ENCODE results near the gene AFF4. TPM values are rescaled to one million over a fixed set of nuclear protein-coding genes. Genes with fewer than 3 reads are reported as not detected.
A peak's percentile ranks its signal among the peaks of the same experiment; 100 is the strongest.
"Not testable (repeated sequence)": the region's sequence is repeated elsewhere in the genome, so short reads cannot be mapped to it uniquely, and the experiment has no call there.

AFF4 gene, protein sequence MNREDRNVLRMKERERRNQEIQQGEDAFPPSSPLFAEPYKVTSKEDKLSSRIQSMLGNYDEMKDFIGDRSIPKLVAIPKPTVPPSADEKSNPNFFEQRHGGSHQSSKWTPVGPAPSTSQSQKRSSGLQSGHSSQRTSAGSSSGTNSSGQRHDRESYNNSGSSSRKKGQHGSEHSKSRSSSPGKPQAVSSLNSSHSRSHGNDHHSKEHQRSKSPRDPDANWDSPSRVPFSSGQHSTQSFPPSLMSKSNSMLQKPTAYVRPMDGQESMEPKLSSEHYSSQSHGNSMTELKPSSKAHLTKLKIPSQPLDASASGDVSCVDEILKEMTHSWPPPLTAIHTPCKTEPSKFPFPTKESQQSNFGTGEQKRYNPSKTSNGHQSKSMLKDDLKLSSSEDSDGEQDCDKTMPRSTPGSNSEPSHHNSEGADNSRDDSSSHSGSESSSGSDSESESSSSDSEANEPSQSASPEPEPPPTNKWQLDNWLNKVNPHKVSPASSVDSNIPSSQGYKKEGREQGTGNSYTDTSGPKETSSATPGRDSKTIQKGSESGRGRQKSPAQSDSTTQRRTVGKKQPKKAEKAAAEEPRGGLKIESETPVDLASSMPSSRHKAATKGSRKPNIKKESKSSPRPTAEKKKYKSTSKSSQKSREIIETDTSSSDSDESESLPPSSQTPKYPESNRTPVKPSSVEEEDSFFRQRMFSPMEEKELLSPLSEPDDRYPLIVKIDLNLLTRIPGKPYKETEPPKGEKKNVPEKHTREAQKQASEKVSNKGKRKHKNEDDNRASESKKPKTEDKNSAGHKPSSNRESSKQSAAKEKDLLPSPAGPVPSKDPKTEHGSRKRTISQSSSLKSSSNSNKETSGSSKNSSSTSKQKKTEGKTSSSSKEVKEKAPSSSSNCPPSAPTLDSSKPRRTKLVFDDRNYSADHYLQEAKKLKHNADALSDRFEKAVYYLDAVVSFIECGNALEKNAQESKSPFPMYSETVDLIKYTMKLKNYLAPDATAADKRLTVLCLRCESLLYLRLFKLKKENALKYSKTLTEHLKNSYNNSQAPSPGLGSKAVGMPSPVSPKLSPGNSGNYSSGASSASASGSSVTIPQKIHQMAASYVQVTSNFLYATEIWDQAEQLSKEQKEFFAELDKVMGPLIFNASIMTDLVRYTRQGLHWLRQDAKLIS
- total RNA-seq (100 to 1,000 TPM in 1 of 2 donors, 10 to 100 TPM in 1; 66.5 to 103 TPM), polyA plus RNA-seq (10 to 100 TPM in 1 of 2 donors, 1 to 10 TPM in 1; 8.9 to 17.4 TPM)
- long read RNA-seq, donor 1, partial matches to known transcripts = 10 of 12 reads
- long read RNA-seq, donor 1, other reads (novel, unspliced or antisense) = 0 of 12 reads
- long read RNA-seq, donor 2, full-length matches to known transcripts = 1 of 8 reads
- long read RNA-seq, donor 2, partial matches to known transcripts = 7 of 8 reads
- long read RNA-seq, donor 2, other reads (novel, unspliced or antisense) = 0 of 8 reads
- long read RNA-seq, donor 3, full-length matches to known transcripts = 3 of 8 reads
- long read RNA-seq, donor 3, partial matches to known transcripts = 5 of 8 reads
- long read RNA-seq, donor 3, other reads (novel, unspliced or antisense) = 0 of 8 reads
- long read RNA-seq, donor 4, partial matches to known transcripts = 8 of 9 reads
- long read RNA-seq, donor 4, other reads (novel, unspliced or antisense) = 0 of 9 reads
- long read RNA-seq, donor 5, full-length matches to known transcripts = 5 of 24 reads
- long read RNA-seq, donor 5, partial matches to known transcripts = 19 of 24 reads
- long read RNA-seq, donor 5, other reads (novel, unspliced or antisense) = 0 of 24 reads

DNA sequence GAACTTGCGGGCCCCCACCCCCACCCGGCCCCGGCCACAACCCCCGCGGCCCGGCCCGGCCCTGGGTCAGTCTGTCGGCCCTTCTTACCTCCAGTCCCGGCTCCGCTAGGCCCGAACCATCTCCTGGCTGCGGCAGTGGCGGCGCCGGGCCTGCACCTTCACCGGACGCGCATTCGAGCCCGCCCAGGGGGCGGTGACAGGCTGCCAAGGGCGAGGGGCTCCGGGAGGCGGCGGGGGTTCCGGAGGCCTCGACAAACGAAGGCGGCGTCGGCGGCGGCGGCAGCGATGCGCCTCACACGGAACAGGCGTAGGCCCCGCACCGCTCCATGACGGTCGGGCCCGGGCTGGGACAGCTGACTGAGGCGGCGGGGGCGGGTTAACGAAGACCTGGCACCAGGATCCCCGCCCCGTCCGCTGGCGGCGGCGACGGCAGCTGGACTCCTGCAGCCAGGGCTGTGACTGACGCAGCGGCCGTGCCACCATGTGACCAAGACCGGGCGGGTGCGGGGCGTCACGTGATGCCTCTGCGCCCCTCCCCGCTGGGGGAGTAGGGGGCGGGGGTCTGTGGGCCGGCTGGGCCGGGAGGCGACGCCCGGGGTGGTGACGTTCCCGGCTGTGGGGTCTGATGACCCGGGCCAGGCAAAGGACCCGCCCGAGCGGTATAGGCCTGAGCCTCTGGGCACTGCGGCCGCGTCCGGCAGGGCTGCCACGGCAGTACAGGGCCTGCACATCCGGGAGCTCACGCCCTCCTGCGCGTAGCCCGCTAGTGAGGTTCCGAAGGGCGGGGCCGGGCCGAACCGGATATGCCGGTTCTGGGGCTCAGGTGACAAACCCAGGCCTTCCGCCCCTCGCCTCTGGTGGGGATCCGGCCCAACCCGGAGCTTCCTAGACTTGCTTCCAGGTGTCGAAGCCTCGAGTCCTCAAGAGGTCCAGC, at the start of gene AFF4:
TSS of gene AFF4 (minus strand) at position 464 of the 934 bp plus-strand sequence. CDS start 26,445 bp downstream, outside the sequence.
- DNase-seq (peak; percentile 98), ATAC-seq (ENCODE audit: insufficient read depth, low FRiP score) (peak; percentile 94)
- no peaks in the 10 kb centered on the region for H3K27me3 ChIP-seq (ENCODE audit: control insufficient read depth in 3 of 3, insufficient read depth in 3 of 3, low read length in 2 of 3)
- no peaks in the 10 kb centered on the region for H3K36me3 ChIP-seq (ENCODE audit: control insufficient read depth in 4 of 4, insufficient read depth in 4 of 4, low read length in 4 of 4)
- peaks cover 0 to 15% (median 5%) of the 10 kb centered on the region in 5 donors for H3K4me1 ChIP-seq (ENCODE audit: control insufficient read depth in 5 of 5, insufficient read depth in 5 of 5, low read length in 5 of 5)
- H3K9ac ChIP-seq (ENCODE audit: insufficient read depth in 1 of 2, low read length in 2 of 2) = peak within 1 kb of the TSS; percentile 93 to 96
- TF ChIP-seq, protein P1, sequence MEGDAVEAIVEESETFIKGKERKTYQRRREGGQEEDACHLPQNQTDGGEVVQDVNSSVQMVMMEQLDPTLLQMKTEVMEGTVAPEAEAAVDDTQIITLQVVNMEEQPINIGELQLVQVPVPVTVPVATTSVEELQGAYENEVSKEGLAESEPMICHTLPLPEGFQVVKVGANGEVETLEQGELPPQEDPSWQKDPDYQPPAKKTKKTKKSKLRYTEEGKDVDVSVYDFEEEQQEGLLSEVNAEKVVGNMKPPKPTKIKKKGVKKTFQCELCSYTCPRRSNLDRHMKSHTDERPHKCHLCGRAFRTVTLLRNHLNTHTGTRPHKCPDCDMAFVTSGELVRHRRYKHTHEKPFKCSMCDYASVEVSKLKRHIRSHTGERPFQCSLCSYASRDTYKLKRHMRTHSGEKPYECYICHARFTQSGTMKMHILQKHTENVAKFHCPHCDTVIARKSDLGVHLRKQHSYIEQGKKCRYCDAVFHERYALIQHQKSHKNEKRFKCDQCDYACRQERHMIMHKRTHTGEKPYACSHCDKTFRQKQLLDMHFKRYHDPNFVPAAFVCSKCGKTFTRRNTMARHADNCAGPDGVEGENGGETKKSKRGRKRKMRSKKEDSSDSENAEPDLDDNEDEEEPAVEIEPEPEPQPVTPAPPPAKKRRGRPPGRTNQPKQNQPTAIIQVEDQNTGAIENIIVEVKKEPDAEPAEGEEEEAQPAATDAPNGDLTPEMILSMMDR (IDR thresholded peaks at IDR 0.05; ENCODE audit: control extremely low read depth, extremely low read depth) = no peak
- peak within 1 kb of the TSS; percentile 98 to 99 for H3K27ac ChIP-seq (ENCODE audit: low read depth in 1 of 2, low read length in 1 of 2)
- no peaks in the 10 kb centered on the region for H3K9me3 ChIP-seq (ENCODE audit: control insufficient read depth in 4 of 4, insufficient read depth in 3 of 4, low read length in 3 of 4)
- WGBS, 2 donors = 0 to 1% methylated on average over 95 to 98 of the region's 98 CpGs
- H3K4me3 ChIP-seq = peak within 1 kb of the TSS; percentile 93

DNA sequence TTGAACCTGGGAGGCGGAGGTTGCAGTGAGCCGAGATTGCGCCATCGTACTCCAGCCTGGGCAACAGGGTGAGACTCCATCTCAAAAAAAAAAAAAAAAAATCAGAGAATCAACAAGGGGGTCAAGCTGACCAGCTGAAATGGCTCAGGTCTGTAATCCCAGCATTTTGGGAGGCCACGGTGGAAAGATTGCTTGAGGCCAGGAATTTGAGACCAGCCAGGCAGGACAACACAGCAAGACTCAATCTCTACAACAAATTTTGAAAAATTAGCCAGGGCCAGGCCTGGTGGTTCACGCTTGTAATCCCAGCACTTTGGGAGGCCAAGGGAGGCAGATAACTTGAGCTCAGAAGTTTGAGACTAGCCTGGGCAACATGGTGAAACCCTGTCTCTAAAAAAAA, 45.0 kb upstream of the AFF4 start:
- H3K36me3 ChIP-seq (ENCODE audit: control insufficient read depth in 4 of 4, insufficient read depth in 4 of 4, low read length in 4 of 4); H3K27me3 ChIP-seq (ENCODE audit: control insufficient read depth in 3 of 3, insufficient read depth in 3 of 3, low read length in 2 of 3); H3K9me3 ChIP-seq (ENCODE audit: control insufficient read depth in 4 of 4, insufficient read depth in 3 of 4, low read length in 3 of 4); H3K4me3 ChIP-seq; H3K9ac ChIP-seq (ENCODE audit: insufficient read depth in 1 of 2, low read length in 2 of 2); H3K27ac ChIP-seq (ENCODE audit: low read depth in 1 of 2, low read length in 1 of 2); H3K4me1 ChIP-seq (ENCODE audit: control insufficient read depth in 5 of 5, insufficient read depth in 5 of 5, low read length in 5 of 5); DNase-seq; ATAC-seq (ENCODE audit: insufficient read depth, low FRiP score): not testable (repeated sequence)
- WGBS, 2 donors = 81 to 82% methylated on average over 6 of the region's 6 CpGs

DNA sequence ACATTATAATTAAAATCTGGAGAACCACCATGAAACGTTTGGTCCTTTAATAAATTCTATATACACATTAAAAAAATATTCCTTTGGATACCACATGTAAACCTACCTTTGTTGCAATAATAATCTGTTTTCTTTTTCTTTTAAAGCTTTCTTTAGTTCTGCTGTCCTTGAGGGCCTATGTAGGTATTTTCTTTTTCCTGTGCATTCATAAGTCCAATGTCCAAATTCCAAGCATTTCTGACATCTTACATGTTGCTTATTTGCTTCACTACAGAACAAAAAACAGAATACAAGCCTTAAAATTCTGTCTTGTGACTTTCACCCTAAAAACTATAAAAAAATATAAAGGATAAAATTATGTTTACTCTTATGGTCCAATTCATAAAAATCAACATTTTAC, 43.2 kb upstream of the AFF4 start:
- TF ChIP-seq, protein P1 (IDR thresholded peaks at IDR 0.05; ENCODE audit: control extremely low read depth, extremely low read depth) = no peak
- 73 to 90% methylated on average over 1 of the region's 1 CpG for WGBS, 2 donors
- Histone ChIP-seq H3K27me3 (ENCODE audit: control insufficient read depth in 3 of 3, insufficient read depth in 3 of 3, low read length in 2 of 3) (no peaks in the 10 kb centered on the region), H3K4me3 (no peak overlapping the region), H3K9me3 (ENCODE audit: control insufficient read depth in 4 of 4, insufficient read depth in 3 of 4, low read length in 3 of 4) (no peaks in the 10 kb centered on the region), H3K4me1 (ENCODE audit: control insufficient read depth in 5 of 5, insufficient read depth in 5 of 5, low read length in 5 of 5) (no peaks in the 10 kb centered on the region), H3K27ac (ENCODE audit: low read depth in 1 of 2, low read length in 1 of 2) (no peak overlapping the region), H3K36me3 (ENCODE audit: control insufficient read depth in 4 of 4, insufficient read depth in 4 of 4, low read length in 4 of 4) (peaks cover 6 to 10% (median 9%) of the 10 kb centered on the region in 4 donors), H3K9ac (ENCODE audit: insufficient read depth in 1 of 2, low read length in 2 of 2) (no peak overlapping the region)
- DNase-seq = no peak
- ATAC-seq (ENCODE audit: insufficient read depth, low FRiP score) = no peak

All from lung (tissue), 16 donors.